LNCaP clone FGC (cell line): ENCODE measurements around the gene NFKB2.

ENCODE experiments used
- DNase-seq: peaks from one replicate; pipeline ENCODE4 v3.0.0-alpha.2; 2011; ENCODE audit warnings: low read depth
- H3K4me3 ChIP-seq: 2 replicates; pipeline ENCODE4 v1.5.1; 2011; ENCODE audit warnings: mild to moderate bottlenecking, low read depth, low read length, control low read depth
- TF ChIP-seq, protein P1 (sequence below): IDR thresholded peaks from 2 replicates; pipeline ENCODE4 v1.5.1; 2012; ENCODE audit warnings: mild to moderate bottlenecking; ENCODE audit not compliant: control insufficient read depth, insufficient read depth; ENCODE audit errors: extremely low read depth

NFKB2 gene

GRCh38 chr10:102395400-102396316 lies at the start of gene NFKB2:
TSS of gene NFKB2 (plus strand) at chr10:102395705. CDS start at chr10:102395960, 255 bp downstream.
- TF ChIP-seq, protein P1, sequence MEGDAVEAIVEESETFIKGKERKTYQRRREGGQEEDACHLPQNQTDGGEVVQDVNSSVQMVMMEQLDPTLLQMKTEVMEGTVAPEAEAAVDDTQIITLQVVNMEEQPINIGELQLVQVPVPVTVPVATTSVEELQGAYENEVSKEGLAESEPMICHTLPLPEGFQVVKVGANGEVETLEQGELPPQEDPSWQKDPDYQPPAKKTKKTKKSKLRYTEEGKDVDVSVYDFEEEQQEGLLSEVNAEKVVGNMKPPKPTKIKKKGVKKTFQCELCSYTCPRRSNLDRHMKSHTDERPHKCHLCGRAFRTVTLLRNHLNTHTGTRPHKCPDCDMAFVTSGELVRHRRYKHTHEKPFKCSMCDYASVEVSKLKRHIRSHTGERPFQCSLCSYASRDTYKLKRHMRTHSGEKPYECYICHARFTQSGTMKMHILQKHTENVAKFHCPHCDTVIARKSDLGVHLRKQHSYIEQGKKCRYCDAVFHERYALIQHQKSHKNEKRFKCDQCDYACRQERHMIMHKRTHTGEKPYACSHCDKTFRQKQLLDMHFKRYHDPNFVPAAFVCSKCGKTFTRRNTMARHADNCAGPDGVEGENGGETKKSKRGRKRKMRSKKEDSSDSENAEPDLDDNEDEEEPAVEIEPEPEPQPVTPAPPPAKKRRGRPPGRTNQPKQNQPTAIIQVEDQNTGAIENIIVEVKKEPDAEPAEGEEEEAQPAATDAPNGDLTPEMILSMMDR = no peak
- peak; percentile 32 for DNase-seq
- H3K4me3 ChIP-seq = peak within 1 kb of the TSS; percentile 90

DNA sequence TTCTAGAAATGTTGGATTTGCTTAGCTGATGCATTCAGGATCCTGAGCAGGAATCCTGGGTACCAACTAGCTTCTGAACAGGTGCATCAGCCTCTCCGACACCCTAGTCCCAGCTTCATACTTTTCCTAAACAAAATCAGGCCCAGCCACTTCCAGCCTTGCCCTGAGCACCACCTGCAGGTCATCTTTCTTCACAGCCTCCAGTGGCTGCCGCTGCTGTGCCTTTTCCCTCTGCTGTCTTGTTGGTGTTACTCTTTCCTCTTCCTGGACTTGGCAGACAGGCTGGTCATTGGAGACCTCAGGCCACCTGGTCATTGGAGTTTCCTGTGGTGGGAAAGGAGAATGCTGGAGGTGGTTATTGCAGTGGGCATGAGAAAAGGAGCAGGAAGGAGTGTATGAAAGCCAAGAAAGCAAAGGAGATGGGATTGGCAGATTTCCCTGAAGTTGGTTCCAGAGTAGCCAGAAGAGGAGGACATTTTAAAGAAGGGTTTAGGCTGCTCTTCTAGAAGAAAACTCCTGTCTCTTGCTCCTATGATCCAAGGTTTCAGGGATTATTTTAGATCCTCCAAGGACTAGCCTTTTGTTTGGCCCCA lies 48.2 kb upstream of the NFKB2 start:
- H3K4me3 ChIP-seq = no peak overlapping the region
- TF ChIP-seq, protein P1 = peak; percentile 74
- peak; percentile 15 for DNase-seq

- peak; percentile 21 for DNase-seq
- H3K4me3 ChIP-seq = no peak overlapping the region
- TF ChIP-seq, protein P1 = peak; percentile 95
Measured at GRCh38 chr10:102352066-102352715, 43.3 kb upstream of the NFKB2 start.

DNA sequence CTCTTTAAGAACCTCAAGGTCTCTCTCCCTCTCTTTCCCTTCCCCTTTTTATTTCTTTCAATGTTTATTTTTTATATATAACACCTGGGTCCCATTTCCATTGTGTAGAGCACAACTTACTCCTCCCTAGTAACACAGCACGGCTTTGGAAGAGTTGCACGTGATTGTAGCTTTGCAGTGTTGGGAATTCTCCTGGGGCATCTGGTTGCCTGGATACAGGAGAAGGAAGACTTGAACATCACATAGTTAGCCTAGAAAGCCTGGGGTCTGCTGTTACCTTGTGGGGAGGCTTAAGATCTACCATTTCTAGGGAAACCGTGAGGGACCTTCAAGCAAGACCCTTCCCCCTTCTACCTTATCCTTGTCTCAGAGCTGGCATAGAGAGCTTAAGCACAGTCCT lies 41.1 kb upstream of the NFKB2 start:
- TF ChIP-seq, protein P1 = no peak
- H3K4me3 ChIP-seq = no peak overlapping the region
- DNase-seq = no peak

DNA sequence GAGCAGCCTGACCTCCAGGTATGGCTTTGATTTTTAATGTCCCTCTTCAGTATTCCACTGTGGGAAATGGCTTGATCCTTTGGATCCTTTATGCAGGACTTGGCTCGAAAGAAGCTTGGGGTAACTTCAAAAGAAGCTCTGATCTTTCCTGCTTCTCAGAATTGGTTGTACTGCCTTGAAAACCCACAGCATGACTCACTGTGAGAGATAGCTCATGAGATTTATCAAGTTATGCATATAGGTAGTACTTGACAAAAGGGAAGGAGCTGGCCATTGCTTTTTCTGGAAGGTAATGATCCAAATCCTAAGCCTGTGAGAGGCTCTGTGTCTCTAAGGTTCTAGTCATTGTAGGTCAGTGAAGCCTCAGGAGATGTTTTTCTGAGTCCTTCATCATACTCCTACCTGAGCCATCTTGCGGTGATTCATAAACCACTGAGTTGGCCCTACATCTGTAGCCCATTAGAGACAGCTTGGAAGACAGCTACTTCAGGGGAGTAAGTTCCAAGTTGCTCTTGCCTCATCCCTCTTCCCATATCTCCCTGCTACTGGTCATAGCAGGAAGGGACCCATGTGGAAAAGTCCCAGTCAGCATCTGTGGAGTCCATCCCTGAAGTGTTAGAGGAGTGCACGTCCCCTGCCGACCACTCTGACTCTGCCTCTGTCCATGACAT lies 36.7 kb upstream of the NFKB2 start:
- H3K4me3 ChIP-seq = no peak overlapping the region
- DNase-seq = no peak
- TF ChIP-seq, protein P1 = no peak

- TF ChIP-seq, protein P1 = no peak
- H3K4me3 ChIP-seq = no peak overlapping the region
- no peak for DNase-seq
Measured at GRCh38 chr10:102367441-102367840, 28.1 kb upstream of the NFKB2 start.
